Endothelial cell of umbilical vein (primary cell): ENCODE data around the gene HNRNPM. TPM values are rescaled to one million over a fixed set of nuclear protein-coding genes. Genes with fewer than 3 reads are reported as not detected.

Source experiments
- BruUV-seq: library from RNA; stranded (reverse); fragments of 400-500 nt; replicated peaks from 2 replicates; lab custom pipeline; 2021; lab: Mats Ljungman, UMichigan
- CTCF ChIA-PET: fragments of 300-600, 350-600 bp; sonication (Branson Sonifier 250); formaldehyde crosslinking; loops from one replicate; lab custom pipeline; 2021; ENCODE audit warnings: antibody characterized with exemption, inconsistent platforms; lab: Charles Lee
- POLR2A ChIA-PET: fragments of 300-600, 350-600 bp; sonication (Branson Sonifier 250); formaldehyde crosslinking; loops from one replicate; lab custom pipeline; 2021; ENCODE audit warnings: antibody characterized with exemption, inconsistent platforms; lab: Charles Lee
- DNase-seq: peaks from one replicate; pipeline ENCODE4 v3.0.0-alpha.2; 2011; ENCODE audit warnings: low read depth, low spot score
- FAIRE-seq: peaks from 2 replicates; lab custom pipeline; 2011; peaks lifted over from hg19 to GRCh38; lab: Jason Lieb, UNC
- H2AFZ ChIP-seq: 2 replicates; pipeline ENCODE4 v1.6.0; 2012; ENCODE audit warnings: low read depth, low read length, control low read depth, inconsistent platforms
- H3K27ac ChIP-seq: 2 replicates; pipeline ENCODE4 v1.5.1; 2011; ENCODE audit warnings: low read depth, mild to moderate bottlenecking, control low read depth, low read length, moderate library complexity; ENCODE audit not compliant: insufficient read depth
- H3K27me3 ChIP-seq, 2 experiments: 2 replicates each; pipeline versions ENCODE4 v1.6.0 to v1.6.1; 2011; ENCODE audit warnings: low read length in 2 of 2, mixed read lengths in 1 of 2; ENCODE audit not compliant: control insufficient read depth in 2 of 2, insufficient read depth in 2 of 2
- H3K36me3 ChIP-seq, 2 experiments: 2 replicates in 1 of 2; 3 replicates in 1 of 2; pipeline ENCODE4 v1.5.1; 2011; ENCODE audit warnings: low read length in 2 of 2, mild to moderate bottlenecking in 1 of 2, moderate library complexity in 1 of 2; ENCODE audit not compliant: control insufficient read depth in 2 of 2, insufficient read depth in 2 of 2; ENCODE audit errors: extremely low read depth in 1 of 2
- H3K4me1 ChIP-seq: 3 replicates; pipeline ENCODE4 v1.5.1; 2011; ENCODE audit warnings: mild to moderate bottlenecking, low read length; ENCODE audit not compliant: control insufficient read depth, insufficient read depth; ENCODE audit errors: extremely low read depth
- H3K4me2 ChIP-seq: 2 replicates; pipeline ENCODE4 v1.6.1; 2011; ENCODE audit warnings: low read length, control low read depth, mixed read lengths; ENCODE audit not compliant: insufficient read depth
- H3K4me3 ChIP-seq, 3 experiments: fragments of 200-600 bp in 1 of 3; sonication (generic), shearing (Covaris generic) in 1 of 3; replicated peaks in 1 of 3; 2 replicates each; pipeline ENCODE4 v1.5.1; 2011 to 2016; ENCODE audit warnings: control low read depth in 3 of 3, low read length in 3 of 3, mild to moderate bottlenecking in 2 of 3, inconsistent platforms in 1 of 3, low read depth in 1 of 3, moderate library complexity in 1 of 3; ENCODE audit not compliant: insufficient read depth in 1 of 3
- H3K79me2 ChIP-seq: 2 replicates; pipeline ENCODE4 v1.6.0; 2012; ENCODE audit warnings: low read length, inconsistent platforms; ENCODE audit not compliant: control insufficient read depth, insufficient read depth
- H3K9ac ChIP-seq: replicated peaks from 2 replicates; pipeline ENCODE3; 2011; ENCODE audit warnings: low read length, control low read depth; ENCODE audit not compliant: insufficient read depth; ENCODE audit errors: extremely low read depth
- H3K9me1 ChIP-seq: replicated peaks from 3 replicates; pipeline ENCODE4 v1.6.0; 2011; ENCODE audit warnings: mild to moderate bottlenecking, low read length; ENCODE audit not compliant: control insufficient read depth, insufficient read depth; ENCODE audit errors: extremely low read depth
- H3K9me3 ChIP-seq: replicated peaks from 2 replicates; pipeline ENCODE4 v1.5.1; 2012; ENCODE audit warnings: low read length, inconsistent platforms; ENCODE audit not compliant: control insufficient read depth, insufficient read depth
- H4K20me1 ChIP-seq: replicated peaks from 2 replicates; pipeline ENCODE3; 2011; ENCODE audit warnings: mild to moderate bottlenecking, low read length; ENCODE audit not compliant: control insufficient read depth, insufficient read depth; ENCODE audit errors: extremely low read depth
- CTCF ChIP-seq, 2 donors: IDR thresholded peaks; 1 replicate in 1 of 2; 2 replicates in 1 of 2; pipeline ENCODE4 v1.5.1; 2011; ENCODE audit warnings: low read length in 2 of 2, mild to moderate bottlenecking in 2 of 2, moderate library complexity in 2 of 2, control low read depth in 1 of 2, inconsistent platforms in 1 of 2, low read depth in 1 of 2; ENCODE audit not compliant: insufficient read depth in 1 of 2; ENCODE audit errors: extremely low read depth in 1 of 2
- EZH2 ChIP-seq: IDR thresholded peaks from 2 replicates; pipeline ENCODE4 v1.6.1; 2012; ENCODE audit warnings: borderline replicate concordance, low read depth, mild to moderate bottlenecking, moderate library complexity, low read length, inconsistent platforms; ENCODE audit not compliant: severe bottlenecking
- GATA2 ChIP-seq: IDR thresholded peaks from 2 replicates; pipeline ENCODE4 v1.7.0; 2011; ENCODE audit warnings: low read depth, mild to moderate bottlenecking, moderate library complexity, mixed read lengths, low read length; ENCODE audit not compliant: insufficient read length, insufficient read depth
- JUN ChIP-seq: IDR thresholded peaks from 2 replicates; pipeline ENCODE4 v1.6.1; 2011; ENCODE audit warnings: borderline replicate concordance, low read depth; ENCODE audit not compliant: insufficient read length, insufficient read depth
- MAX ChIP-seq: IDR thresholded peaks from 2 replicates; pipeline ENCODE4 v1.6.1; 2011; ENCODE audit not compliant: insufficient read depth, insufficient read length
- MYC ChIP-seq: IDR thresholded peaks from one replicate; pipeline ENCODE4 v1.6.1; 2011; ENCODE audit warnings: mild to moderate bottlenecking, low read depth, low read length
- POLR2A ChIP-seq: IDR thresholded peaks from 2 replicates; pipeline ENCODE4 v1.6.1; 2012; ENCODE audit warnings: low read depth, mild to moderate bottlenecking, control low read depth, low read length
- POLR2AphosphoS5 ChIP-seq: IDR thresholded peaks from 2 replicates; pipeline ENCODE4 v1.6.1; 2012; ENCODE audit warnings: low read depth, mild to moderate bottlenecking, control low read depth, low read length, moderate library complexity; ENCODE audit not compliant: insufficient read depth
- dilution Hi-C: fragments of 300-500 bp; cut with MboI; formaldehyde crosslinking; loops from one replicate; pipeline ENCODE4 v1.15.0; 2019; ENCODE audit warnings: low sequenced_read_pairs; ENCODE audit not compliant: extremely low pct_ligation_motif_present
- intact Hi-C: fragments of 100-400 bp; cut with micrococcal nuclease; formaldehyde crosslinking; loops from one replicate; pipeline ENCODE4 v1.10.0; 2022
- polyA plus RNA-seq, 4 experiments: library from polyadenylated mRNA; depleted of rRNA in 3 of 4; stranded (reverse) in 3 of 4; unstranded in 1 of 4; fragments of >200 nt; gene quantifications; 2 replicates each; pipeline versions ENCODE4 v1.2.1 to v1.2.3, GENCODE V29; 2011 to 2012; ENCODE audit warnings: missing spikeins in 1 of 4
- total RNA-seq: library from RNA; stranded (reverse); gene quantifications from 2 replicates; pipeline ENCODE4 v1.2.3, GENCODE V29; 2021

HNRNPM gene
- total and polyA plus RNA-seq, 2 donors (not counting 3 experiments of a cell fraction or from before 2014, with no cell fraction given): 244 to 301 TPM

- H3K4me2 ChIP-seq: no peak overlapping the region
- H4K20me1 ChIP-seq: peaks cover 5% of the 10 kb centered on the region
- no peak overlapping the region for H3K4me3 ChIP-seq
- ChIA-PET POLR2A (no interaction called here), CTCF (interaction anchor here (0.6 to 1.1 kb wide), 3 partner anchors 10 to 176 kb away, joined by 3 to 5 read pairs (median 5); no protein-coding TSS in a partner anchor)
- no peak overlapping the region for H2AFZ ChIP-seq
- no TSS peak for BruUV-seq
- dilution Hi-C loops (no loop called here), intact Hi-C loops (no loop called here)
- DNase-seq: no peak
- no peak overlapping the region for H3K27ac ChIP-seq
- H3K9me3 ChIP-seq: no peaks in the 10 kb centered on the region
- TF ChIP-seq POLR2AphosphoS5 (no peak), CTCF (IDR thresholded peaks at IDR 0.05; ENCODE audit: extremely low read depth in 1 of 2, insufficient read depth in 1 of 2, low read depth in 1 of 2, low read length in 2 of 2) (no peak), MYC (no peak), GATA2 (no peak), EZH2 (no peak), MAX (no peak), POLR2A (no peak), JUN (no peak)
- H3K9ac ChIP-seq: no peak overlapping the region
- peak; percentile 31 for FAIRE-seq
- no peaks in the 10 kb centered on the region for H3K9me1 ChIP-seq
- H3K79me2 ChIP-seq: peaks cover 77% of the 10 kb centered on the region
- H3K4me1 ChIP-seq: no peaks in the 10 kb centered on the region
- peaks cover 27 to 60% of the 10 kb centered on the region in 2 experiments for H3K36me3 ChIP-seq
- H3K27me3 ChIP-seq: no peaks in the 10 kb centered on the region
Observed at GRCh38 chr19:8478598-8478997, 33.8 kb downstream of the HNRNPM start.
